Measurements from ENCODE around the gene UBR2. TPM values are rescaled to one million over a fixed set of nuclear protein-coding genes. Genes with fewer than 3 reads are reported as not detected.

The UBR2 gene
- total RNA-seq, 2 donors from 2014 or later: 21.6 to 22.5 TPM

- no peaks in the 10 kb centered on the region for H3K9me3 ChIP-seq (ENCODE audit: control insufficient read depth, low read length)
- H3K27me3 ChIP-seq (ENCODE audit: control insufficient read depth, insufficient read depth, low read length, poor library complexity, severe bottlenecking): no peaks in the 10 kb centered on the region
- no peaks in the 10 kb centered on the region for H3K9me3 Mint-ChIP-seq
- peaks cover 57% of the 10 kb centered on the region for H3K36me3 ChIP-seq (ENCODE audit: control insufficient read depth, insufficient read depth, low read length)
- peak overlapping the region; percentile 60 for H3K27ac Mint-ChIP-seq
- H3K4me1 ChIP-seq (ENCODE audit: control insufficient read depth, insufficient read depth, low read length): no peaks in the 10 kb centered on the region
- peak; percentile 49 for DNase-seq
- H3K36me3 Mint-ChIP-seq (ENCODE audit: low read depth): peaks cover 41% of the 10 kb centered on the region
- no peak overlapping the region for H3K27ac ChIP-seq (ENCODE audit: low read depth, low read length)
- no peak overlapping the region for H3K9ac ChIP-seq (ENCODE audit: extremely low read depth, low read length, poor library complexity, severe bottlenecking)
- 51 to 81% methylated on average over 5 of the region's 5 CpGs for WGBS, 2 experiments (ENCODE audit: insufficient coverage in 1 of 2, insufficient read length in 1 of 2)
- H3K27me3 Mint-ChIP-seq (ENCODE audit: insufficient read depth): no peaks in the 10 kb centered on the region
- no peaks in the 10 kb centered on the region for H3K4me1 Mint-ChIP-seq
- TF ChIP-seq CTCF (conservative IDR thresholded peaks at IDR 0.05): no peak
- H3K4me3 ChIP-seq (ENCODE audit: low read length): no peak overlapping the region
- no peak overlapping the region for H3K4me3 Mint-ChIP-seq
Measured at GRCh38 chr6:42618686-42619085, 54.9 kb downstream of the UBR2 start.

GRCh38 chr6:42619963-42620362 is 56.1 kb downstream of the UBR2 start:
- H3K36me3 Mint-ChIP-seq (ENCODE audit: low read depth): peaks cover 46% of the 10 kb centered on the region
- H3K9me3 Mint-ChIP-seq: no peaks in the 10 kb centered on the region
- no peak overlapping the region for H3K27ac Mint-ChIP-seq
- no peak overlapping the region for H3K9ac ChIP-seq (ENCODE audit: extremely low read depth, low read length, poor library complexity, severe bottlenecking)
- H3K36me3 ChIP-seq (ENCODE audit: control insufficient read depth, insufficient read depth, low read length): peaks cover 63% of the 10 kb centered on the region
- no peaks in the 10 kb centered on the region for H3K4me1 Mint-ChIP-seq
- no peak for TF ChIP-seq CTCF (conservative IDR thresholded peaks at IDR 0.05)
- H3K27ac ChIP-seq (ENCODE audit: low read depth, low read length): no peak overlapping the region
- no peak for DNase-seq
- peaks cover 1% of the 10 kb centered on the region for H3K9me3 ChIP-seq (ENCODE audit: control insufficient read depth, low read length)
- H3K4me1 ChIP-seq (ENCODE audit: control insufficient read depth, insufficient read depth, low read length): no peaks in the 10 kb centered on the region
- no peaks in the 10 kb centered on the region for H3K27me3 ChIP-seq (ENCODE audit: control insufficient read depth, insufficient read depth, low read length, poor library complexity, severe bottlenecking)
- no peaks in the 10 kb centered on the region for H3K27me3 Mint-ChIP-seq (ENCODE audit: insufficient read depth)
- H3K4me3 Mint-ChIP-seq: no peak overlapping the region
- H3K4me3 ChIP-seq (ENCODE audit: low read length): no peak overlapping the region
- 90% methylated on average over 1 of the region's 1 CpG; no CpG with 5 or more reads in 1 of the 2 experiments for WGBS, 2 experiments (ENCODE audit: insufficient coverage in 1 of 2, insufficient read length in 1 of 2)

GRCh38 chr6:42624601-42625000 is 60.8 kb downstream of the UBR2 start:
- TF ChIP-seq CTCF (conservative IDR thresholded peaks at IDR 0.05): no peak
- peaks cover 51% of the 10 kb centered on the region for H3K36me3 Mint-ChIP-seq (ENCODE audit: low read depth)
- H3K27me3 ChIP-seq (ENCODE audit: control insufficient read depth, insufficient read depth, low read length, poor library complexity, severe bottlenecking): no peaks in the 10 kb centered on the region
- H3K9me3 ChIP-seq (ENCODE audit: control insufficient read depth, low read length): peaks cover 21% of the 10 kb centered on the region
- no peaks in the 10 kb centered on the region for H3K27me3 Mint-ChIP-seq (ENCODE audit: insufficient read depth)
- H3K27ac ChIP-seq (ENCODE audit: low read depth, low read length): no peak overlapping the region
- H3K9me3 Mint-ChIP-seq: peaks cover 11% of the 10 kb centered on the region
- no peak overlapping the region for H3K27ac Mint-ChIP-seq
- no peak overlapping the region for H3K9ac ChIP-seq (ENCODE audit: extremely low read depth, low read length, poor library complexity, severe bottlenecking)
- H3K4me3 ChIP-seq (ENCODE audit: low read length): no peak overlapping the region
- no peak for DNase-seq
- peaks cover 11% of the 10 kb centered on the region for H3K4me1 Mint-ChIP-seq
- H3K4me1 ChIP-seq (ENCODE audit: control insufficient read depth, insufficient read depth, low read length): peaks cover 2% of the 10 kb centered on the region
- no peak overlapping the region for H3K4me3 Mint-ChIP-seq
- H3K36me3 ChIP-seq (ENCODE audit: control insufficient read depth, insufficient read depth, low read length): peaks cover 55% of the 10 kb centered on the region

All from endodermal cell (in vitro differentiated cells).